ENCODE measurements around the gene OR5H15.
"Not testable (repeated sequence)": the region's sequence is repeated elsewhere in the genome, so short reads cannot be mapped to it uniquely, and the experiment has no call there.

OR5H15 gene

DNA sequence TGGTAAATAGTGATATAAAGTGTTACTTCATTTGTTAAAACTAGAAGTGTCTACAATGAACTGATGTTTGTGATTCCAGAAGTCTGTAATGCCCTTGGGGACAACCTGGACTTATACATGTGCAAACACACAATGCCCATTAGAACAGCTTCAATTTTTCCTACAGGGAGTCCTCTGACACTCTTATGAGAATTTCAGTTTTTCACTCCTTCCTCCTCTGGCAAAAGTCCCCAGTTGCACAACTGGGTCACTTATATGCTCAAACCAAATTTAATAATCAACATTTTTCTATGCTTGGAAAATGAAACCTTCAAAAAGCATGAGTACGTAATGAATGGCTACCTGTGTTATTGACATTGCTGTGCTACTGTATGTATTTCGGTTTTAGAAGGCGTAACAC is at the start of gene OR5H15:
TSS of gene OR5H15 (plus strand) at position 301 of the 400 bp plus-strand sequence. CDS start 2,004 bp downstream, outside the sequence.
- no peak for DNase-seq

DNA sequence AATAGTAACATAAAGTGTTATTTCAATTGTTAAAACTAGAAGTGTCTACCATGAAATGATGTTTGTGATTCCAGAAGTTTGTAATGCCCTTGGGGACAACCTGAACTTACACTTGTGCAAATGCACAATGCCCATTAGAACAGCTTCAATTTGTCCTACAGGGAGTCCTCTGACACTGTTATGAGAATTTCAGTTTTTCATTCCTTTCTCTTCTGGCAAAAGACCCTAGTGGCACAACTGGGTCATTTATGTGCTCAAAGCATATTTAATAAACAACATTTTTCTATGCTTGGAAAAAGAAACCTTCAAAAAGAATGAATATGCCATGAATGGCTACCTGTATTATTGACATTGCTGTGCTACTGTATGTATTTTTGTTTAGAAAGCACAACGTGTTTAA is 36.1 kb upstream of the OR5H15 start, which contains the start of gene OR5H1:
TSS of gene OR5H1 (plus strand) at position 301 of the 400 bp plus-strand sequence. CDS start 1,977 bp downstream, outside the sequence.
- DNase-seq: no peak

DNA sequence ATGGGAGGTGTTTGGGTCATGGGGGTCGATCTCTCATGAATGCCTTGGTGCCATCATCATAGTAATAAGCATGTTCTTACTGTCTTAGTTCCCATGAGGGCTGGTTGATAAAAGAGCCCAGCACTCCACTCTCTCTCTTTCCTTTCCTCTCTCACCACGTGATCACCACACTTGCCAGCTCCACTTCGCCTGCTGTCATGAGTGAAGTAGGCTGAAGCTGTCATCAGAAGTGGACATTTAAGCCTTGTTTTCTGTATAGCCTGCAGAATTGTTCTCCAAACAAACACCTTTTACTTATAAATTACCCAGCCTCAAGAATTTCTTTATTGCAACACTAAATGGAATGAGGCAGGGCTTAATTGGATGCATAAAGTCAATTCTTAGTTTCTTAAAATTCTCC is 29.9 kb upstream of the OR5H15 start:
- DNase-seq: no peak

DNA sequence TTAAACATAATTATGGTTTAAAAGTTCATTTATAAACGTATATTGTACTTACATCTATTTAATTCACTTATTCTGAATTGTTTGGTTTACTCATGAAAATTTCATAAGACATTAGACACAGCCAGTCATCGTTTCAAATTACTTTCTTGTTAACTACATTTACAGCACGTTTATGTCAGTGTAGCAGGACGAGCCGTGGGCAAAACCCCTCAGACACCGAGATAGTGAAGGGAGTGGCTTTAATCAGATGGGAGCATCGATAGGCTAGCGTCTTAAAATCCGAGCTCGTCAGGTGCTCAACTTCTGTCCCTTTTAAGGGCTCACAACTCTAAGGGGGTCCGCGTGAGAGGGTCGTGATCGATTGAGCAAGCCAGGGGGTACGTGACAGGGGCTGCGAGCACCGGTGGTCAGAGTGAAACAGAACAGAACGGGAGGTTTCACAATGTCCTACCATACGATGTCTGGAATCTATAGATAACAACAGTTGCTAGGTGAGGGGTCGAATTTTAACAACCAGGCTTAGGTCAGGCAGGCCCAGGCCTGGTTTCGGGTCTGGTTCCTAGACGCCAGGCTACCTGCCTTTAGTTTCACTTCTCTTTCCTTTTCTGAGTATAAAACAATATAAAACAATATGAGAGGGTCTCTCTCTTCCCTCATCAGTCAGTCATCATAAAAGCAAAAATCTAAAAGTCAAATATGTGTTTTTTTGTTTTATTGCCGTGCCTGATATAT is 28.5 kb upstream of the OR5H15 start:
- DNase-seq: not testable (repeated sequence)

DNA sequence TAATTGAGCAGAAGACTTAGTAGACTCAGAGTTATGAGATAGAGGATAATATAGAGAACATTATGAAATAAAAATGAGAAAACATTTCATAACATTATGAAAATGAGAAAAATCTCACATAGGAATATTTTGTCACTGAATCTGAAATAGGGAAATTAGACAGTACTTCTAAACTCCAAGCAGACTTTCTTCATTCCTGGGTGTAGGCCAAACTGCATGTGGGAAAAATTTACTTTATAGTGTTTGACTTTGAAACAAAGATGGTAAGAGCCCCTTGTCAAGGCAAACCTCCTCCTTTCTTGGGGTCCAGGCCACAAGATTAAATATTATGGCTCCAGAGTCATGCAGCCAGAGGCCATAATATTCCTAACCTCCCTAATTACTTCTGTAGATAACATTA is 26.0 kb upstream of the OR5H15 start:
- DNase-seq: no peak

DNA sequence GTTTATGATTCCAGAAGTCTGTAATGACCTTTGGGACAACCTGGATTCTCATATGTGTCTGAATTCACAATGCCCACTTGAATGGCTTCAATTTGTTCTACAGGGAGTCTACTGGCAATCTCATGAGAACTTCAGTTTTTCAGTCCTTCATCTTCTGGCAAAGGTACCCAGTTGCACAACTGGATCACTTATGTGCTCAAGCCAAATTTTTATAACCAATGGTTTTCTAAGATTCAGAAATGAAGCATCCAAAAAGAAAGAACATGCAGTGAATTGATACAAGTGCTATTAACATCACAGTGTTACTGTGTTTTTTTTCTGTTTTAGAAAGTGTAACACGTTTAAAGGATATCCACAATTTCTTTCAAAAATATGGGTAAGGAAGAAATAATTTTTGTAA is 19.3 kb upstream of the OR5H15 start, which contains the start of gene OR5H14:
TSS of gene OR5H14 (plus strand) at position 301 of the 400 bp plus-strand sequence. CDS start 1,907 bp downstream, outside the sequence.
- no peak for DNase-seq

DNA sequence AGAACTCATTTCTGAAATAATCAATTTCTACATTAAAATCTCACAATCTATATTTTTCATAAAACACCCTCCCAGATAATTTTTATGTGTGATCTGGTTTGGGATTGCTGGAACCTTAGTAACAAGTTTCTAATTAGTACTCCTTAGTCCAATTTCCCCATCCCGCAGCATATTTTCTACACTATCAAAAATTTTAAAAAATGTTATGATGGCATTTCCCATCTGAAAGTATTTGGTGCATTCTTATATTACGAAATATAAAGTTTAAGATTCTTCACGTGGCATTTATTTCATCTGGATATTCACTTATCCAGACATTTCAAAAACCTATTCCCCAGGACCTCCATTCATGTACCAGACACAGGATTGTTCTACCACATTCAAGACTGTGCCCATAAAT is 17.7 kb upstream of the OR5H15 start:
- DNase-seq: no peak

DNA sequence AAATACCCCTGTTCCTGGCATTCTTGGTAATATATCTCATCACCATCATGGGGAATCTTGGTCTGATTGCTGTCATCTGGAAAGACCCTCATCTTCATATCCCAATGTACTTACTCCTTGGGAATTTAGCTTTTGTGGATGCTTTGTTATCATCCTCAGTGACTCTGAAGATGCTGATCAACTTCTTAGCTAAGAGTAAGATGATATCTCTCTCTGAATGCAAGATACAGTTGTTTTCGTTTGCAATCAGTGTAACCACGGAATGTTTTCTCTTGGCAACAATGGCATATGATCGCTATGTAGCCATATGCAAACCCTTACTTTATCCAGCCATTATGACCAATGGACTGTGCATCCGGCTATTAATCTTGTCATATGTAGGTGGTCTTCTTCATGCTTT is 17.0 kb upstream of the OR5H15 start:
- DNase-seq: not testable (repeated sequence)

DNA sequence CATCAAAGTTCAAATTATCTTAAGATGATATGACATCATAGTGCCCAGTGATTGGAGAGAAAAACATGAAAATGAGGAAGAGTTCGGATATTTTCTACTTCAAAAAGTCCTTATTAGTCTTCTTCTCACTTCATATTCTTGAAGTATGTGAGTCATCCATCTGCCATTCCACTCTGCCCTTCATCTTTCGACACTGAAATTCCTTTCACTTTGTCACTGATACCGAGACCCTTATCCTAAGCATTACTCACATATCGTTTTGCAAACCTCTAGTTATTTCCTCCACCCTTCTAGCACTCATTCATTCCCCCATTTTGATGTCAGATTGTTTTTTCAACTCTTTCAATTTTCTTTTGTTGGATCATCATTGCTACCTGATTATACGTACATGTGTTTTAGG is 15.3 kb upstream of the OR5H15 start:
- no peak for DNase-seq

DNA sequence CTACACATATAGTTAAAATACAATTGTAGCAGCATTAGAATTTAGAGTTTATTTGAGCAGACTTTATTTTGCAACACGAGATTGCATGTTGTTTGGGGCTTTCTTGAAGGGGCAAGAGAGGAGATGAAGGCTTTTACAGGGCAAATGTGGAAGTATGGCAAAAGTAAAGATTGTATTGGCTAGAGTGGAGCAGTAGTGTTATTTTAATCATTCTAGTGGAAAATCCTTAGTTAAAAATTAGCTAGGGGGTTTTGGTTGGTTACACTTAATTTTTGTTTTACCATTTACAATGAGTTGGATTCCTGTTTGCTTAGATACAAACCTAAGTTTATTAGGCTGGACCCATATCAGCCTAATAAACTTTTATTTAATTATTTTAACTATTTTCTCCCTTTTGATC is 4.6 kb downstream of the OR5H15 start:
- no peak for DNase-seq

DNA sequence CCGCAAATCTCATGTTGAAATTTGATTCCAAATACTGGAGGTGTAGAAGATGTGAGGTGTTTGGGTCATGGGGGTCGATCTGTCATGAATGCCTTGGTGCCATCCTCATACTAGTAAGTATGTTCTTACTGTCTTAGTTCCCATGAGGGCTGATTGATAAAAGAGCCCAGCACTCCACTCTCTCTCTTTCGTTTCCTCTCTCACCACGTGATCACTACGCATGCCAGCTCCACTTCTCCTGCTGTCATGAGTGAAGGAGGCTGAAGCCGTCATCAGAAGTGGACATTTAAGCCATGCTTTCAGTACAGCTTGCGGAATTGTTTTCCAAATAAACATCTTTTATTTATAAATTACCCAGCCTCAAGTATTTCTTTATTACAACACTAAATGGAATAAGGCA is 6.1 kb downstream of the OR5H15 start:
- no peak for DNase-seq

DNA sequence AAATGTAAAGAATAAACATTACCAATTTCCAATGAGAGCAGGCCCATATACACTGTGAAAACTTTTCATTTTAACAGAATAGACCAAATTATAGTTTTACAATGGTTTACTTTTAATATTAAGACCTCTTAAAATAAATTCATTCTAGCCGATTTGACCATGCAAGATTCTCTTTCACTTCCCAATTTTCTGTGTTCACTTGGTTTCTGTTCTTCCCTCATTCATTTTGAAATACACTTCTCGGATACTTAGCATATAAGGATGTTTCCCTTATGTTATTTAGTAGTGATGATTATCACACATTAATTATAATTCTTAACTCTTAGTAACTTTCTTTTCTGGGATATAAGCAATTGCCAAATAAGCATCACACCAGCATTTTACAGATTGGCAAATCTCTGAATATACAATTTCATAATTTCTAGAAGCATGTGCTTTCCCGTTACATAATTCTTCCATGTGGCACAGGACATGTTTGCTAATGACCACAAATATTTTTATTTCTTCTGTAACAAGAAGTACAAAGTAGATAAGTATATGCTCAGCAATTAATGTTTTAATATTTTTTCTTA is 13.9 kb downstream of the OR5H15 start:
- no peak for DNase-seq

DNA sequence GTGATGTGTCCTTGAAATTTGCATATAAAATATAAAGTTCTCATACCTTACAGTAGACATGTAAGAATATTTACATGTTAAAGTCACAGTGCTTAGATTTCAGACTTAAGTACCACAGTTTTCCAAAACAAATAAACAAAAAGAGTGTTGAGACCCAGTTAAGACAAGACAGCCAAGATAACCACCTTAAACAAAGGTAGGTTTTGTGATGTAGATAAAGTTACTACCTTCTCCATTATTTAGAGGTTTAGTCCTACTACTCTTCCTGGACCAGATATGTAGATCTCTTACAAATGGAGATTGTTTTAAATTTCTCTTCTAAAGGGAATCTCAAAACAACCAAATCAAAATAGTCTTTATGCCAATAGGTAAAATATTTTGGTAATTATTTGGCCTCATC is 15.7 kb downstream of the OR5H15 start:
- no peak for DNase-seq

DNA sequence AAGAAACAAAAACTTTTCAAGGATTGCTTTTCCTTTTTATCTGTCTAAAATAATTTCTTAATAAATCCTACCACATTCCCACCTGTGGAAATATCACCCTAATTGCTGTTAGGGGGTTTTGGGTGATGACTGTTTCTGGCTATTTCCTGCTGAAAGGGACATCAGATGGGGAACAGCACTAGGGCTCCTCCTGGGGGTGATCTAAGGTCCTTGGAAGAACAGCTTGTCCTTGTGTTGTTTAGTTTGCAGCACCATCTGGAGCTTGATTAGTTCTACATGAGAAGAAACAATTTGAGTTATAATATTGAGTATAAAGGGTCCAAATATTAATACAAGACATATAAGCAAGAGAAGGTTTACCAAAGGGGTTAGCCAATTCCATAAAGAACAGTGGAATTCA is 18.7 kb downstream of the OR5H15 start:
- DNase-seq: no peak

DNA sequence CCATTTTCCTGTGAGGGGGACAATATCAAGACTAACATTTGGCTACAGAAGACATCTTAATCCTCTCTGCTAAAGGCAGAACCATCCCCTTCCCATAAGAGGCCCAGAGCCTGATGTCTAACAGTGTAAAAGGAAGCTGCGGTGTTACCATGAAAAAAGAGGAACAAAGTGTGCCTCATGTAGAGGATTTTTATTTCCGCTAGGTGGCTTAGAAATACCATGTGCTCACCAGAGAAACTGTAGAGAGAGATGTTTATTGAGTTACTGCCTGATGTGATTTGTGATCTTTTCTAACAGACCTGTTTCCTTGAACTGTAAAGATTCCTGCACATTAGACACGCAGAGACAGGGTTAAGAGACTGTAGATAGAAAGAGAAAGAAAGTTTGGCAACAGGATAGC is 22.0 kb downstream of the OR5H15 start:
- no peak for DNase-seq

DNA sequence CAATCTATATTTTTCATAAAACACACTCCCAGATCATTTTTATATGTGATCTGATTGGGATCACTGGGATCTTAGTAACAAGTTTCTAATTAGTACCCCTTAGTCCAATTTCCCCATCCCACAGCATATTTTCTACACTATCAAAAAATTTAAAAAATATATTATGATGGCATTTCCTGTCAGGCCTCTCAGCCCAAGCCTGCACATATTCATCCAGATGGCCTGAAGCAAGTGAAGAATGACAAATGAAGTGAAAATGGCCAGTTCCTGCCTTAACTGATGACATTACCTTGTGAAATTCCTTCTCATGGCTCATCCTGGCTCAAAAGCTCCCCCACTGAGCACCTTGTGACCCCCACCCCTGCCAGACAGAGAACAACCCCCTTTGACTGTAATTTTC is 24.4 kb downstream of the OR5H15 start:
- not testable (repeated sequence) for DNase-seq

DNA sequence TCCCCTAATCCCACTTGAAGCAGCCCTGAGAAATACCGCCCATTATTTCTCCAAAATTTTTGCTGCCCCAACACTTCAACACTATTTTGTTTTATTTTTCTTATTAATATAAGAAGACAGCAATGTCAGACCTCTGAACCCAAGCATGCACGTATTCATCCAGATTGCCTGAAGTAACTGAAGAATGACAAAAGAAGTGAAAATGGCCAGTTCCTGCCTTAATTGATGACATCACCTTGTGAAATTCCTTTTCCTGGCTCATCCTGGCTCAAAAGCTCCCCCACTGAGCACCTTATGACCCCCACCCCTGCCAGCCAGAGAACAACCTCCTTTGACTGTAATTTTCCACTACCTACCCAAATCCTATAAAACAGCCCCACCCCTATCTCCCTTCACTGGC is 29.8 kb downstream of the OR5H15 start:
- DNase-seq: not testable (repeated sequence)

DNA sequence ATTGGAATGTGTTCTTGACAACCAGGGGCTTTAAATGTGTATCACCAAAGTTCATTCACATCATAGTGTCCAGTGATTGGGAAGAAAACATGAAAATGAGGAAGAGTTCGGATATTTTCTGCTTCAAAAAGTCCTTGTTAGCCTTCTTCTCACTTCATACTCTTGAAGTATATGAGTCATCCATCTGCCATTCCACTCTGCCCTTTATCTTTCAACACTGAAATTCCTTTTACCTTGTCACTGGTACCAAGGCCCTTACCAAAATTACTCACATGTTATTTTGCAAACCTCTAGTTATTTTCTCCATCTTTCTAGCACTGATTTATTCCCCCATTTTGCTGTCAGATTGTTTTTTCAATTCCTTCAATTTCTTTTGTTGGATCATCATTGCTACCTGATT is 32.5 kb downstream of the OR5H15 start:
- no peak for DNase-seq

DNA sequence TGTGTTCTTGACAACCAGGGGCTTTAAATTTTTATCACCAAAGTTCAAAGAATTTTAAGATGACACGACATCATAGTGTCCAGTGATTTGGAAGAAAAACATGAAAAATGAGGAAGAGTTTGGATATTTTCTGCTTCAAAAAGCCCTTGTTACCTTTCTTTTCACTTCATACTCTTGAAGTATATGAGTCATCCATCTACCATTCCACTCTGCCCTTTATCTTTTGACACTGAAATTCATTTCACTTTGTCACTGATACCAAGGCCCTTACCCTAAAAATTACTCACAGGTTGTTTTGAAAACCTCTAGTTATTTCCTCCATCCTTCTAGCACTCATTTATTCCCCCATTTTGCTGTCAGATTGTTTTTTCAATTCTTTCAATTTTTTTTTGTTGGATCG is 42.7 kb downstream of the OR5H15 start:
- DNase-seq: no peak

DNA sequence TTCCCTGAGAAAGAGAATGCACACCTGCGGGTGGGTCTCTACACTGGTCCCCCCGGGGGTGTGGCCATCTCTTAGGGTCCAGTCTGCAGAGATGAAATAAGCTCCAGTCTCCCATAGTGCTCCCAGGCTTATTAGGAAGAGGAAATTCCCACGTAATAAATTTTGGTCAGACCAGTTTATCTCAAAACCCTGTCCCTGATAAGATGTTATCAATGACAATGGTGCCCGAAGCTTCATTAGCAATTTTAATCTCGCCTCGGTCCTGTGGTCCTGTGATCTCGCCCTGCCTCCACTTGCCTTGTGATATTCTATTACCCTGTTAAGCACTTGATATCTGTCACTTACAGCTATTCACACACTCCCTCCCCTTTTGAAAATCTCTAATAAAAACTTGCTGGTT is 46.8 kb downstream of the OR5H15 start:
- no peak for DNase-seq

DNA sequence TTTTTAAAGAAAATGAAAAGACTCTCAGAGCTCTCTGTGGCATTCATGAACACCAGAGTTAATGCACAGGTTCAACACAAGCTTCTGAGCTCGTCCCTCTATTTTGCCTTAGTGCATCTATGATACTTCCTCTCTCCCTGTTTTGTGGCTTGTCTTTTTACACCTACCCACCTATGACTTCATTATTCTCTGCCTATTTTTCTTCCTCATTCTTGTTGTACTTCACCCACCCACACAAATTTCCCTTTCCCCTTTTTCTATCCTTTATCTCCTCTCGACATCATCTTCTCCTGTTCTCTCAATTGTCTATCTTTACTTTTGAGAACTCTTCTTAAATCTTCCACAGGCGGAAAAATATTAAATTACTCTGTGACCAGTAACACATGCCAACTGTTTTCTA is 48.6 kb downstream of the OR5H15 start:
- DNase-seq: no peak
